Panc1 (cell line): ENCODE data around the gene SESTD1.

Experiments
- TCF7L2 ChIP-seq: IDR thresholded peaks from 2 replicates; pipeline ENCODE4 v1.6.1; 2011; ENCODE audit warnings: mild to moderate bottlenecking, low read depth, low read length, inconsistent platforms
- TF ChIP-seq, protein P1 (sequence below): fragments of 450-650 bp; IDR thresholded peaks from 2 replicates; pipeline ENCODE4 v1.5.1; 2017; ENCODE audit warnings: mild to moderate bottlenecking
- TF ChIP-seq, protein P2 (sequence below), 2 experiments: IDR thresholded peaks; 2 replicates each; pipeline ENCODE4 v1.6.1; 2011 to 2012; ENCODE audit warnings: low read depth in 2 of 2, control low read depth in 1 of 2, low read length in 1 of 2, mild to moderate bottlenecking in 1 of 2, moderate library complexity in 1 of 2; ENCODE audit not compliant: insufficient read depth in 1 of 2

- TF ChIP-seq, protein P1, sequence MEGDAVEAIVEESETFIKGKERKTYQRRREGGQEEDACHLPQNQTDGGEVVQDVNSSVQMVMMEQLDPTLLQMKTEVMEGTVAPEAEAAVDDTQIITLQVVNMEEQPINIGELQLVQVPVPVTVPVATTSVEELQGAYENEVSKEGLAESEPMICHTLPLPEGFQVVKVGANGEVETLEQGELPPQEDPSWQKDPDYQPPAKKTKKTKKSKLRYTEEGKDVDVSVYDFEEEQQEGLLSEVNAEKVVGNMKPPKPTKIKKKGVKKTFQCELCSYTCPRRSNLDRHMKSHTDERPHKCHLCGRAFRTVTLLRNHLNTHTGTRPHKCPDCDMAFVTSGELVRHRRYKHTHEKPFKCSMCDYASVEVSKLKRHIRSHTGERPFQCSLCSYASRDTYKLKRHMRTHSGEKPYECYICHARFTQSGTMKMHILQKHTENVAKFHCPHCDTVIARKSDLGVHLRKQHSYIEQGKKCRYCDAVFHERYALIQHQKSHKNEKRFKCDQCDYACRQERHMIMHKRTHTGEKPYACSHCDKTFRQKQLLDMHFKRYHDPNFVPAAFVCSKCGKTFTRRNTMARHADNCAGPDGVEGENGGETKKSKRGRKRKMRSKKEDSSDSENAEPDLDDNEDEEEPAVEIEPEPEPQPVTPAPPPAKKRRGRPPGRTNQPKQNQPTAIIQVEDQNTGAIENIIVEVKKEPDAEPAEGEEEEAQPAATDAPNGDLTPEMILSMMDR: no peak
- TF ChIP-seq, protein P2, sequence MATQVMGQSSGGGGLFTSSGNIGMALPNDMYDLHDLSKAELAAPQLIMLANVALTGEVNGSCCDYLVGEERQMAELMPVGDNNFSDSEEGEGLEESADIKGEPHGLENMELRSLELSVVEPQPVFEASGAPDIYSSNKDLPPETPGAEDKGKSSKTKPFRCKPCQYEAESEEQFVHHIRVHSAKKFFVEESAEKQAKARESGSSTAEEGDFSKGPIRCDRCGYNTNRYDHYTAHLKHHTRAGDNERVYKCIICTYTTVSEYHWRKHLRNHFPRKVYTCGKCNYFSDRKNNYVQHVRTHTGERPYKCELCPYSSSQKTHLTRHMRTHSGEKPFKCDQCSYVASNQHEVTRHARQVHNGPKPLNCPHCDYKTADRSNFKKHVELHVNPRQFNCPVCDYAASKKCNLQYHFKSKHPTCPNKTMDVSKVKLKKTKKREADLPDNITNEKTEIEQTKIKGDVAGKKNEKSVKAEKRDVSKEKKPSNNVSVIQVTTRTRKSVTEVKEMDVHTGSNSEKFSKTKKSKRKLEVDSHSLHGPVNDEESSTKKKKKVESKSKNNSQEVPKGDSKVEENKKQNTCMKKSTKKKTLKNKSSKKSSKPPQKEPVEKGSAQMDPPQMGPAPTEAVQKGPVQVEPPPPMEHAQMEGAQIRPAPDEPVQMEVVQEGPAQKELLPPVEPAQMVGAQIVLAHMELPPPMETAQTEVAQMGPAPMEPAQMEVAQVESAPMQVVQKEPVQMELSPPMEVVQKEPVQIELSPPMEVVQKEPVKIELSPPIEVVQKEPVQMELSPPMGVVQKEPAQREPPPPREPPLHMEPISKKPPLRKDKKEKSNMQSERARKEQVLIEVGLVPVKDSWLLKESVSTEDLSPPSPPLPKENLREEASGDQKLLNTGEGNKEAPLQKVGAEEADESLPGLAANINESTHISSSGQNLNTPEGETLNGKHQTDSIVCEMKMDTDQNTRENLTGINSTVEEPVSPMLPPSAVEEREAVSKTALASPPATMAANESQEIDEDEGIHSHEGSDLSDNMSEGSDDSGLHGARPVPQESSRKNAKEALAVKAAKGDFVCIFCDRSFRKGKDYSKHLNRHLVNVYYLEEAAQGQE (IDR thresholded peaks at IDR 0.05; ENCODE audit: insufficient read depth in 1 of 2, low read depth in 2 of 2, low read length in 1 of 2): no peak
- no peak for TF ChIP-seq TCF7L2
Measured at GRCh38 chr2:179068991-179069643, 195.5 kb downstream of the SESTD1 start.
